C4-2B (cell line): ENCODE measurements around the gene PTPRD.

Experiments
- CTCF ChIP-seq: fragments of 450-650 bp; conservative IDR thresholded peaks from 2 replicates; pipeline ENCODE4 v1.5.1; 2017; ENCODE audit warnings: mild to moderate bottlenecking
- ZFX ChIP-seq: fragments of 450-650 bp; IDR thresholded peaks from 2 replicates; pipeline ENCODE4 v1.6.1; 2017

GRCh38 chr9:8685825-8686224 lies 1927.0 kb downstream of the PTPRD start:
- TF ChIP-seq CTCF (no peak), ZFX (no peak)
